Ectodermal cell (in vitro differentiated cells): ENCODE results near the gene DAPK1.

Source experiments
- H3K27ac ChIP-seq: 2 replicates; pipeline ENCODE4 v1.7.0; 2013; ENCODE audit warnings: mild to moderate bottlenecking, low read depth, low read length; ENCODE audit not compliant: insufficient read depth, poor library complexity, severe bottlenecking
- H3K27me3 ChIP-seq: 2 replicates; pipeline ENCODE4 v1.7.0; 2013; ENCODE audit warnings: mild to moderate bottlenecking, low read length; ENCODE audit not compliant: insufficient read depth, control insufficient read depth, poor library complexity, severe bottlenecking
- H3K36me3 ChIP-seq: one replicate; pipeline ENCODE4 v1.7.0; 2013; ENCODE audit warnings: low read length; ENCODE audit not compliant: control insufficient read depth, insufficient read depth
- H3K4me1 ChIP-seq: one replicate; pipeline ENCODE4 v1.7.0; 2013; ENCODE audit warnings: low read length; ENCODE audit not compliant: control insufficient read depth, insufficient read depth
- H3K4me3 ChIP-seq: 2 replicates; pipeline ENCODE4 v1.7.0; 2013; ENCODE audit warnings: low read depth, low read length, control low read depth; ENCODE audit not compliant: insufficient read depth
- H3K9me3 ChIP-seq: 2 replicates; pipeline ENCODE4 v1.7.0; 2013; ENCODE audit warnings: mild to moderate bottlenecking, low read length, moderate library complexity; ENCODE audit not compliant: control insufficient read depth
- WGBS, 2 experiments: methylation state at CpG; one replicate each; pipeline ENCODE4 v1.1.7; 2013; ENCODE audit warnings: missing lambda C conversion rate in 2 of 2; 5-methylcytosine and 5-hydroxymethylcytosine counted together

The DAPK1 gene

DNA sequence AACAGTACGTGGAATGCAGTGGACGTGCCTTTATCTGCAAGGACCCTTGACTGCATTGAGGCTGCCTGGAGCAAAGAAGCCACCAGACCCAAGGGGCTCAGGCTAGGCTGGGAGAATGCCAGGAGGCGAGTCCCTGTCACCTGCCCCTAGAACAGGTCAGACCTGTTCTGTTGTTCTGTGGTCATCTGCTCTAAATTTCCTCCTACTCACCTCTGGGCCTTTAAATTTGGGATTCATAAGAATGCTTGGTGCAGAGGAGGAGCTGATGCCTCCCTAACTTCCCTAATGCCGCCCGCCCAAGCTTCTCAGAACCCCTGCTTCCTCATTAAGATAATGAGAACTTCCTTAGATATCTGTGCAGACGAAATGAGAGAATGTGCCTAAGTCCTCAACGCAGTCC lies 32.0 kb downstream of the DAPK1 start:
- no peak overlapping the region for H3K4me3 ChIP-seq
- H3K36me3 ChIP-seq = no peaks in the 10 kb centered on the region
- 76 to 83% methylated on average over 7 of the region's 7 CpGs for WGBS, 2 experiments
- H3K9me3 ChIP-seq = no peaks in the 10 kb centered on the region
- peaks cover 5% of the 10 kb centered on the region for H3K4me1 ChIP-seq
- H3K27me3 ChIP-seq = no peaks in the 10 kb centered on the region
- H3K27ac ChIP-seq = no peak overlapping the region

GRCh38 chr9:87530716-87531115 lies 33.0 kb downstream of the DAPK1 start:
- Histone ChIP-seq H3K4me3 (no peak overlapping the region), H3K9me3 (no peaks in the 10 kb centered on the region), H3K4me1 (peaks cover 5% of the 10 kb centered on the region), H3K27me3 (no peaks in the 10 kb centered on the region), H3K27ac (no peak overlapping the region), H3K36me3 (no peaks in the 10 kb centered on the region)
- 44 to 46% methylated on average over 4 of the region's 4 CpGs for WGBS, 2 experiments

DNA sequence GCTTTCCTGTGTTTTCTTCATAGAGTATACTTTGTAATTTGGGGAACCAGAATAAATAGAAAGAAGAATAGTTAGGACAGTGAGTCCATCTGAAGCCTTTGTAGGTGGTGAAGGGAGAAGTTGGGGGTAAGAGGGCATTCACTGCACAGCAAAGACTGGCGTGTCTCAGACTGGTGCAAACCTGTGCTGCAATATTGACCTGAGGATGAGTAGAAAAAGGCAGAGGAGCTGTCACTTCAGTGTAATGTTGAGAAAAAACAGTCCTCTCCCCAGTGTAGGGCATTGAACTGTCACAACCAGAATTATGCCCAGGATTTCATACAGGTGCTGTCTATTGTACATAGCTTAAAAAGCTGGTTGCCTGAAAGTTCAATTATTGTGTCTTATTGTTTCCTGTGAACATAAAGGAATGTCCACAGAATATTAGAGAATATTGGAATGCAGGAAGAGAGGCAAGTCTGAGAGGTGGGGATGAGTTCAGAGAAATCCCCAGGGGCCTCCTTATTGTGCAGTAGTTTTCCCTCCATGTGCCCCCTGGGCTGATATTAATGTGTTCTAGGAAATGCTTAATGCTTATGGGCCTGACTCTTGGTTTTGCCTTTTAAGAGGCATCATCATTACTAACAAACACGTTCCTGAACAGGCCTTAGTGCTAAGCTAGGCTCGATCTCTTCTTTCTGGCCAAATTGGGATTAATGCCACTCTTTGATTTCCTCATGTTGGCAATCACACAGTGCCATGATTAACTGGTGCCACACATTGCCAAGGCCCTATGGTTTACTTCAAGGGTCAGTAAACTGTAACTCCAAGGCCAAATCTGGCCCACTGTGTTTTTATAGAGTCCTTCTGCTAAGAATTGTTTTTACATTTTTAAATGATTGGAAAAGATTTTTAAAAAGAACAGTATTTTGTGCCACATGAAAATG lies 34.0 kb downstream of the DAPK1 start:
- Histone ChIP-seq H3K36me3 (no peaks in the 10 kb centered on the region), H3K4me3 (no peak overlapping the region)

DNA sequence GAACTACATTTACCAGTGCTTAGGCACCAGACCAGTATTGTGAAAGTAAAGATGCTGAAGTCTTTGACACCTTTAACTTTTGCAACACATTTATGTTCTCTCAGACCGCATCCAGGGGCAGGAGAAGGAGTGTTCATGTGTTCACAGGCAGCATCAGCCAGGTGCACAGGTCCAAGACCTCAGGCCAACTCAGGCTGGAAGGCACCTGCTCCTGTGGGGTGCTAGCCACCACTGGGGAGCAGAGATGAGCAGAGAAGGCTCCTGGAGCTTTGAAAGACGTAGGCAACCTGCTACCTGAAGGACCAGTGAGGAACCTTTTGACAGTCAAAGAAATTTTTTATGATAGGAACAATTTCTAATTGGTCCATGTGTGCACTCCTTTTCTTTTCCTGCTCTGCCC lies 35.6 kb downstream of the DAPK1 start:
- Histone ChIP-seq H3K4me1 (peaks cover 5% of the 10 kb centered on the region), H3K27ac (no peak overlapping the region), H3K27me3 (no peaks in the 10 kb centered on the region), H3K9me3 (no peaks in the 10 kb centered on the region), H3K4me3 (no peak overlapping the region), H3K36me3 (no peaks in the 10 kb centered on the region)
- 85 to 97% methylated on average over 2 of the region's 2 CpGs for WGBS, 2 experiments

More for the DNA sequence above, 34.0 kb downstream of the DAPK1 start:
- no peak overlapping the region for H3K27ac ChIP-seq
- H3K27me3 ChIP-seq = no peaks in the 10 kb centered on the region
- 95% methylated on average over 3 of the region's 3 CpGs for WGBS, 2 experiments
- peaks cover 5% of the 10 kb centered on the region for H3K4me1 ChIP-seq
- H3K9me3 ChIP-seq = no peaks in the 10 kb centered on the region

- no peaks in the 10 kb centered on the region for H3K9me3 ChIP-seq
- 92 to 95% methylated on average over 4 of the region's 4 CpGs for WGBS, 2 experiments
- H3K27me3 ChIP-seq = no peaks in the 10 kb centered on the region
- H3K4me1 ChIP-seq = peaks cover 5% of the 10 kb centered on the region
- no peak overlapping the region for H3K4me3 ChIP-seq
- no peaks in the 10 kb centered on the region for H3K36me3 ChIP-seq
- no peak overlapping the region for H3K27ac ChIP-seq
These were observed 36.4 kb downstream of the DAPK1 start for GRCh38 chr9:87534036-87534435.

GRCh38 chr9:87534957-87535356 lies 37.3 kb downstream of the DAPK1 start:
- H3K4me3 ChIP-seq = no peak overlapping the region
- H3K36me3 ChIP-seq = no peaks in the 10 kb centered on the region
- no peak overlapping the region for H3K27ac ChIP-seq
- WGBS, 2 experiments = 93 to 96% methylated on average over 2 of the region's 2 CpGs
- no peaks in the 10 kb centered on the region for H3K27me3 ChIP-seq
- H3K4me1 ChIP-seq = peaks cover 5% of the 10 kb centered on the region
- H3K9me3 ChIP-seq = no peaks in the 10 kb centered on the region

GRCh38 chr9:87535817-87536539 lies 38.3 kb downstream of the DAPK1 start:
- 88% methylated on average over 8 of the region's 8 CpGs for WGBS, 2 experiments

DNA sequence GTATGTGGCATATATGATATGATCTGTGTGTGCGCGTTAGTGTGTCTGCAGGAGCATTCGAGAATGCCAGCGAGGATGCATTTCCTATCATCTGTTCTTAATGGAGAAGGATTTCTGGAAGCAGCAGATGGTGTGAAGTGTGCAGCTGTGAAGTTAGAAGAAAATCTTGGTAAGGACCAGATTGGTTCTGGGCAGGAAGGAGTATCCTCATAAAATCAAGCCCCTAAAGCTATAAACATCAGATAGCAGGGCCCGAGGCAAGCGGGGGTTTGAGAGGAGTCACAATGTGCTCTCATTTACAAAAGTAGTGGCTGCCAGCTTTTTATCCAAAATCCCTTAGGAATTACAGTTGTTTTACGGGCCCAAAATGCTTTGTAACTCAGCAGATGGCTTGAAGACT lies 40.0 kb downstream of the DAPK1 start:
- H3K36me3 ChIP-seq = no peaks in the 10 kb centered on the region
- no peak overlapping the region for H3K27ac ChIP-seq
- no peaks in the 10 kb centered on the region for H3K4me1 ChIP-seq
- no peak overlapping the region for H3K4me3 ChIP-seq
- no peaks in the 10 kb centered on the region for H3K9me3 ChIP-seq
- H3K27me3 ChIP-seq = no peaks in the 10 kb centered on the region
- 86 to 90% methylated on average over 7 of the region's 7 CpGs for WGBS, 2 experiments

More at GRCh38 chr9:87535817-87536539, 38.3 kb downstream of the DAPK1 start:
- H3K36me3 ChIP-seq = no peaks in the 10 kb centered on the region
- no peak overlapping the region for H3K27ac ChIP-seq
- H3K4me3 ChIP-seq = no peak overlapping the region
- H3K27me3 ChIP-seq = no peaks in the 10 kb centered on the region
- H3K9me3 ChIP-seq = no peaks in the 10 kb centered on the region
- H3K4me1 ChIP-seq = no peaks in the 10 kb centered on the region

DNA sequence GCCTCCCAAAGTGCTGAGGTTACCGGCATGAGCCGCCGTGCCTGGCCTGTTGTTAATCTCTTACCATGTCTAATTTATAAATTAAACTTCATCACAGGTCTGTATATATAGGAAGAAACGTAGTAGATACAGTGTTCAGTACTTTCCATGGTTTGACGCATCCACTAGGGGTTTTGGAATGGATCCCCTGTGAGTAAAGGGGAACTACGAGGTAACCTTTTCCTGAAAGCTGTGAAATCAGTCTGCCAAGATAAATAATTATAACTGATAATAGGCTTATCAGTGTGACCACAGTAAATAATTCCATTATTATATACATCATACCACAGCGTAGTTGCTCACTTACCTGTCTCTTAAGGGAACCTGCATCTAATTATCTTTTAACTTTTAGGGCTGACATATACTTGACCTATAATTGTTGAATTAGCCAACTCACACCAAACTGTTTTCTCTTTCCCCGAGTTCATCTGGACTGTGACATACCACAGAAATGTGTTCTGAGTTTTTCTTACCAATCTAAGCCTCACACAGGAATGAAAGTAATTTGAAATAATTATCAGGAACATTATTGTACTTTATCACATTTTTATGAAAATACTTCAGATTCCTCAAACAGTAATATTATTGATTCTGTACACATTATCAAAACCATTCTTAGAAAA lies 42.9 kb downstream of the DAPK1 start:
- Histone ChIP-seq H3K4me3 (no peak overlapping the region), H3K27me3 (no peaks in the 10 kb centered on the region), H3K27ac (no peak overlapping the region), H3K4me1 (no peaks in the 10 kb centered on the region), H3K36me3 (no peaks in the 10 kb centered on the region), H3K9me3 (no peaks in the 10 kb centered on the region)
- 90 to 92% methylated on average over 8 of the region's 8 CpGs for WGBS, 2 experiments

DNA sequence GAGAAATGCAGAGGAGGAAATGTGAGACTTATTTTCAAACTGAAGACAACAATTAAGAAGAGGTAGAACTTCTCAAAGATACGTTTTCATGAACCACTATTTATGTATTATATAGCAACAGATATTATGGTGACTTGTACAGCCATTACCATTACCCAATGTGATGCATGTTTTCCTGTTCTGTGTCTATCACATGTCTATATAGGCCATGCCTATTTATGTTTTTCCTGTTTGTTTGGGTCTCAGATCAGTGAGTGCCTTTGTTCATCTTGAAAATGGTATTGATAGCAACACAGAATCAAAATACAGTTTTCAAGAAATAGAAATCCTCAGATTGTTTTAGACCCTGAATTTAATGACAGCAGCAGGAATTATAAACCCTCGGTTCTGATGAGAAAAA lies 44.0 kb downstream of the DAPK1 start:
- H3K27ac ChIP-seq = no peak overlapping the region
- WGBS, 2 experiments = 80 to 98% methylated on average over 2 of the region's 2 CpGs

More for the DNA sequence above, 44.0 kb downstream of the DAPK1 start:
- no peaks in the 10 kb centered on the region for H3K27me3 ChIP-seq
- H3K4me3 ChIP-seq = no peak overlapping the region
- H3K9me3 ChIP-seq = no peaks in the 10 kb centered on the region
- no peaks in the 10 kb centered on the region for H3K36me3 ChIP-seq
- no peaks in the 10 kb centered on the region for H3K4me1 ChIP-seq
